Activated CD8-positive, alpha-beta T cell treated with anti-CD3 and anti-CD28 coated beads for 36 hours (primary cell): ENCODE measurements around the gene SPIN1. TPM values are rescaled to one million over a fixed set of nuclear protein-coding genes. Genes with fewer than 3 reads are reported as not detected.

Experiments used
- ATAC-seq: fragments of 200-7000 bp; cut with Tn5 transposase; one replicate; pipeline ENCODE4 v1.10.0; 2021; ENCODE audit warnings: mild to moderate bottlenecking, moderate library complexity
- CTCF ChIA-PET: fragments of 350-600 bp; sonication (Branson Sonifier 250); formaldehyde crosslinking; loops from one replicate; lab custom pipeline; 2021; ENCODE audit warnings: antibody characterized with exemption; lab: Charles Lee
- POLR2A ChIA-PET: fragments of 350-600 bp; sonication (Branson Sonifier 250); formaldehyde crosslinking; loops from one replicate; lab custom pipeline; 2021; ENCODE audit warnings: antibody characterized with exemption; lab: Charles Lee
- DNase-seq: peaks from one replicate; pipeline ENCODE4 v3.0.0-alpha.2; 2020
- H3K27ac Mint-ChIP-seq: one replicate; pipeline ENCODE4 v1.8.0; 2021; ENCODE audit warnings: mild to moderate bottlenecking, mixed read lengths
- H3K27me3 Mint-ChIP-seq: one replicate; pipeline ENCODE4 v1.8.0; 2021; ENCODE audit warnings: mixed read lengths
- H3K36me3 Mint-ChIP-seq: one replicate; pipeline ENCODE4 v1.8.0; 2021; ENCODE audit warnings: low read depth, mixed read lengths
- H3K4me1 Mint-ChIP-seq: one replicate; pipeline ENCODE4 v1.8.0; 2021; ENCODE audit warnings: low read depth, mixed read lengths
- H3K4me3 Mint-ChIP-seq: one replicate; pipeline ENCODE4 v1.8.0; 2021; ENCODE audit warnings: mild to moderate bottlenecking, moderate library complexity, mixed read lengths
- H3K9me3 Mint-ChIP-seq: one replicate; pipeline ENCODE4 v1.8.0; 2021; ENCODE audit warnings: mixed read lengths
- CTCF ChIP-seq: fragments of 200-600 bp; IDR thresholded peaks from one replicate; pipeline ENCODE4 v1.8.0; 2022; ENCODE audit warnings: antibody characterized with exemption, mild to moderate bottlenecking
- intact Hi-C: fragments of 100-400 bp; cut with micrococcal nuclease; formaldehyde crosslinking; loops from one replicate; pipeline ENCODE4 v1.10.0; 2022
- total RNA-seq, 2 experiments: library from RNA; stranded (reverse); gene quantifications; one replicate each; pipeline ENCODE4 v1.2.3, GENCODE V29; 2021

The SPIN1 gene
- total RNA-seq, 2 experiments from 2014 or later: 31.2 to 32.0 TPM

- TF ChIP-seq CTCF: no peak
- ChIA-PET CTCF (no interaction called here), POLR2A (no interaction called here)
- H3K36me3 Mint-ChIP-seq: peaks cover 43% of the 10 kb centered on the region
- no peaks in the 10 kb centered on the region for H3K27me3 Mint-ChIP-seq
- H3K4me3 Mint-ChIP-seq: no peak overlapping the region
- H3K9me3 Mint-ChIP-seq: peaks cover 7% of the 10 kb centered on the region
- intact Hi-C loops: no loop called here
- peaks cover 38% of the 10 kb centered on the region for H3K4me1 Mint-ChIP-seq
- no peak overlapping the region for H3K27ac Mint-ChIP-seq
- ATAC-seq: no peak
- DNase-seq: no peak
Observed at GRCh38 chr9:88446728-88447127, 58.5 kb downstream of the SPIN1 start.

GRCh38 chr9:88447431-88447830 lies 59.2 kb downstream of the SPIN1 start:
- Mint-ChIP-seq H3K9me3 (peaks cover 7% of the 10 kb centered on the region), H3K27me3 (no peaks in the 10 kb centered on the region), H3K27ac (no peak overlapping the region), H3K4me1 (peaks cover 34% of the 10 kb centered on the region), H3K4me3 (no peak overlapping the region), H3K36me3 (peaks cover 39% of the 10 kb centered on the region)
- ChIA-PET POLR2A (interaction anchor here (0.6 kb wide), 1 partner anchor 37 kb away, joined by 3 read pairs; no protein-coding TSS in a partner anchor), CTCF (no interaction called here)
- intact Hi-C loops: no loop called here
- ATAC-seq (no peak), DNase-seq (no peak)
- TF ChIP-seq CTCF: no peak

- TF ChIP-seq CTCF: no peak
- no peak for DNase-seq
- Mint-ChIP-seq H3K4me3 (no peak overlapping the region), H3K4me1 (peaks cover 16% of the 10 kb centered on the region), H3K36me3 (peaks cover 17% of the 10 kb centered on the region), H3K27me3 (no peaks in the 10 kb centered on the region), H3K27ac (no peak overlapping the region), H3K9me3 (peaks cover 3% of the 10 kb centered on the region)
- no peak for ATAC-seq
- ChIA-PET CTCF (no interaction called here), POLR2A (no interaction called here)
- intact Hi-C loops: no loop called here
Observed at GRCh38 chr9:88451160-88451559, 62.9 kb downstream of the SPIN1 start.

GRCh38 chr9:88458716-88459465 lies 70.6 kb downstream of the SPIN1 start:
- no peak overlapping the region for H3K27ac Mint-ChIP-seq
- H3K36me3 Mint-ChIP-seq: peaks cover 7% of the 10 kb centered on the region
- no peak for DNase-seq
- H3K4me1 Mint-ChIP-seq: peaks cover 10% of the 10 kb centered on the region
- ATAC-seq: no peak
- H3K4me3 Mint-ChIP-seq: no peak overlapping the region
- no peaks in the 10 kb centered on the region for H3K27me3 Mint-ChIP-seq
- intact Hi-C loops: no loop called here
- ChIA-PET POLR2A (no interaction called here), CTCF (interaction anchor here (1.3 kb wide), 1 partner anchor 9 kb away, joined by 4 read pairs; no protein-coding TSS in a partner anchor)
- TF ChIP-seq CTCF: no peak
- no peaks in the 10 kb centered on the region for H3K9me3 Mint-ChIP-seq

GRCh38 chr9:88460587-88461332 lies 72.5 kb downstream of the SPIN1 start:
- ATAC-seq (peak; percentile 95), DNase-seq (peak; percentile 47)
- POLR2A ChIA-PET: no interaction called here
- no peak for TF ChIP-seq CTCF
- Mint-ChIP-seq H3K4me3 (no peak overlapping the region), H3K27me3 (no peaks in the 10 kb centered on the region), H3K36me3 (peaks cover 10% of the 10 kb centered on the region), H3K27ac (peak overlapping the region; percentile 35), H3K9me3 (no peaks in the 10 kb centered on the region), H3K4me1 (peaks cover 13% of the 10 kb centered on the region)
- CTCF ChIA-PET: no interaction called here
- intact Hi-C loops: no loop called here
